GM12864 (cell line): ENCODE measurements around the gene HDGFL3.

Experiments used
- DNase-seq: peaks from one replicate; pipeline ENCODE4 v3.0.0-alpha.2; 2011; ENCODE audit warnings: low read depth
- H3K4me3 ChIP-seq: 2 replicates; pipeline ENCODE4 v1.5.1; 2011; ENCODE audit warnings: mild to moderate bottlenecking, low read depth, low read length, control low read depth
- CTCF ChIP-seq: IDR thresholded peaks from 2 replicates; pipeline ENCODE4 v1.5.1; 2011; ENCODE audit warnings: low read depth, mild to moderate bottlenecking, moderate library complexity, low read length, control low read depth, inconsistent platforms; ENCODE audit errors: missing control alignments

Gene HDGFL3

GRCh38 chr15:83207009-83207659 lies 489 bp downstream of the HDGFL3 start:
- peak overlapping the region; percentile 80 for H3K4me3 ChIP-seq
- no peak for DNase-seq
- TF ChIP-seq CTCF = no peak

- no peak for TF ChIP-seq CTCF
- peak overlapping the region; percentile 80 for H3K4me3 ChIP-seq
- no peak for DNase-seq
Measured at GRCh38 chr15:83206526-83207008, 1.1 kb downstream of the HDGFL3 start.

GRCh38 chr15:83205725-83206324 lies 1.8 kb downstream of the HDGFL3 start:
- no peak for TF ChIP-seq CTCF
- H3K4me3 ChIP-seq = peak overlapping the region; percentile 80
- DNase-seq = no peak

- TF ChIP-seq CTCF = no peak
- no peak overlapping the region; the same call in 1 of the 2 replicates for H3K4me3 ChIP-seq
- no peak for DNase-seq
Measured at GRCh38 chr15:83204697-83205096, 2.9 kb downstream of the HDGFL3 start.

GRCh38 chr15:83203543-83203942 lies 4.1 kb downstream of the HDGFL3 start:
- TF ChIP-seq CTCF = no peak
- DNase-seq = no peak
- H3K4me3 ChIP-seq = no peak overlapping the region

- no peak overlapping the region; the same call in 1 of the 2 replicates for H3K4me3 ChIP-seq
- no peak for DNase-seq
- TF ChIP-seq CTCF = no peak
Measured at GRCh38 chr15:83200589-83200988, 7.0 kb downstream of the HDGFL3 start.

GRCh38 chr15:83200162-83200561 lies 7.5 kb downstream of the HDGFL3 start:
- TF ChIP-seq CTCF = no peak
- DNase-seq = no peak
- H3K4me3 ChIP-seq = no peak overlapping the region
